HUDEP-2 (cell line): Measurements from ENCODE around the gene GRWD1.
A peak's percentile ranks its signal among the peaks of the same experiment; 100 is the strongest.

Experiments
- DNase-seq, 76 experiments: peaks; one replicate each; lab custom pipeline; 2025; ENCODE audit not compliant: unreplicated experiment in 76 of 76; lab: John Stamatoyannopoulos, UW

Gene GRWD1

DNA sequence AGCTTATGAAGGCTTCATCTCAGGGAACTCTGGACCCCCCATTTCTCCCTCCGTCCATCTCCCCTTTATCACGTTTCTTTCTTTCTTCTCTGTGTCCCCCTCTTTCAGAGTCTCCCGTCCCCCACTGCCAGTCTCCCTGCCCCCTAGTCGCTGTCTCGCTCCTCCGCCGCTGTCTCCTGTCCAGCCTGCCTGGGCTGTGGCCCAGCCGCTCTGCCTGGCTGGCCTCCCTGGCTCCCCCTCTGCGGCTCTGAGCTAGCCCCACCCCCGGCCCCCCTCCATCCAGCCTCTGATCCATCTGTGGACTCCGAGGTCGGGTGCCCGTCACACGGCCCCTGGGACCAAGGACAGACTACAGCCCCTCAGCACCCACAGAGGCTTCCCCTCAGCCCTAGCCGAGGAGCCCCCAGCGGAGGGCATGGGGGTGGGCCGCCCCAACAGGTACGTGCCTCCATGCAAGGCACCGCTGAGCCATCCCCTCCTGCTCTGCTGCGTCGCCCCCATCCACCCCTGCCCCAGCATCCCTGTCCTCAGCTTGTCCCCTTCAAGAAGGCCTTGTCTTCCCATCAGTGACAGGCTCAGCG, 8.5 kb downstream of the GRWD1 start:
- DNase-seq = no peak

GRCh38 chr19:48455171-48455907, 9.6 kb downstream of the GRWD1 start, which contains the start of gene KCNJ14:
TSS of gene KCNJ14 (plus strand) at chr19:48455574. CDS start at chr19:48461725, 6,151 bp downstream.
- DNase-seq = peak in 39 of 76 experiments; percentile 8 to 64 (median 36)

GRCh38 chr19:48455908-48456562, 10.3 kb downstream of the GRWD1 start:
- no peak for DNase-seq

- DNase-seq = no peak
Observed at GRCh38 chr19:48456864-48457263, 11.1 kb downstream of the GRWD1 start.

GRCh38 chr19:48458016-48458415, 12.2 kb downstream of the GRWD1 start:
- no peak for DNase-seq

DNA sequence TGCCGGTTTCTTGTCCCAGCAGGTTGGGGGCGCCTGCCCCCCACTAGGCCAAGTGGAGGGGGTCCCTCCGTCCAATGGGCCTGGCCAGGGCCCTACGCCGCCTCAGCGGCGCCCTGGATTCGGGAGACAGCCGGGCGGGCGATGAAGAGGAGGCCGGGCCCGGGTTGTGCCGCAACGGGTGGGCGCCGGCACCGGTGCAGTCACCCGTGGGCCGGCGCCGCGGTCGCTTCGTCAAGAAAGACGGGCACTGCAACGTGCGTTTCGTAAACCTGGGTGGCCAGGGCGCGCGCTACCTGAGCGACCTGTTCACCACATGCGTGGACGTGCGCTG, 15.8 kb downstream of the GRWD1 start:
- DNase-seq = no peak

GRCh38 chr19:48461982-48462655, 16.3 kb downstream of the GRWD1 start:
- peak in 5 of 76 experiments; percentile 16 to 31 (median 24) for DNase-seq

DNA sequence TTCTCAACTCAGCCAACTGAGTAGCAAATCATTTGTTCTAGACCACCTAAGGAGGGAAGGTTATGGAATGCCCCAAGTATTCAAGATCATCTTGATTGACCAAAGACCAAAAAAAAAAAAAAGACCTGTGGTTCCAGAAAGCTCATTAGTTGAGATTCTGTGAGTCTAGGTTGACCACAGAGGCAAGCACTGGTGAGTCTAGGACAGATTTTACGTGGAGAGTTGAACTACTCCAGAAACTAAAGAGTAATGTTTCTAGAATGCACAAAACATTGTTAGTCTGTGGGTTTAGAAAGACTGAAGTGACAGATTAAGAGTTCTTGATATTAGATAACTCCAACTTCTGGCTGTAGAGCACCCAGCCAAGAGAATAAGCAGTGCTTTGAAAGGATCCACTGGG, 19.4 kb downstream of the GRWD1 start:
- no peak for DNase-seq

DNA sequence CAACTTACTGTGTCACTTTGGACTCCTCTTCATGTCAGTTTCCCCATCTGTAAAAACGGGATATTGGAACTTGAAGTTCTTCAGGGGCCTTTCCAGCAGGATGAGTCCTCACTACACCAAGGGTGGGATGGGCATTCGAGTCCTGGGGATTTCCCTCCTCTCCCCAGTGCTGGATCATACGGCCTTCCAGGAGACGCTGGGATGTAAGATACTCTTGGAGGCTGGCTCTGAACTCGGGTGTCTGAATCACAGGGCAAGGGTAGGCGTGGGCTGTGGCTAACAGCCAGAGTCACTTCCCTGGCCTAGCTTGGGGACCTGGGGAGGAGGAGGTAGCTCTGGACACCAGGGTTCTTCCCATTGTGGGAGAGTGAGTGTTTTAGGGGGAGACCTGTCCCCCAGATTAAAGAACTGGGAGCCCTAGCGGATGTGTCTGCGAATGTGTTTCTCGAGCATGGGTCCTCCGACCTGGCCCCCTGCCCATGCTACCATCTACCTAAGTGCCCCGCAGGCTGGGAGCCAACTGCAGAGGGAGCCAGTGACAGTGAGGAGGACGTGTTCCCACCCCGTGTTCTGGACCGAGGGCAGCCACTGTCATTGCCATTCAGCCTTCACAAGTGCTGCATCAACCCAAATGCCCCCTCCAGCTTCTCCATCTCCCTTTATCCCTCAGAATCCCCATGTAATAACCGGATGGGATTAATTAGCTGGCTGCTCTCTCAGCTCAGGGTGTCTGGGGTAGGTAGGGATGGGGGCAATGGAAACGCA, 21.0 kb downstream of the GRWD1 start:
- peak in 3 of 76 experiments; percentile 16 for DNase-seq

DNA sequence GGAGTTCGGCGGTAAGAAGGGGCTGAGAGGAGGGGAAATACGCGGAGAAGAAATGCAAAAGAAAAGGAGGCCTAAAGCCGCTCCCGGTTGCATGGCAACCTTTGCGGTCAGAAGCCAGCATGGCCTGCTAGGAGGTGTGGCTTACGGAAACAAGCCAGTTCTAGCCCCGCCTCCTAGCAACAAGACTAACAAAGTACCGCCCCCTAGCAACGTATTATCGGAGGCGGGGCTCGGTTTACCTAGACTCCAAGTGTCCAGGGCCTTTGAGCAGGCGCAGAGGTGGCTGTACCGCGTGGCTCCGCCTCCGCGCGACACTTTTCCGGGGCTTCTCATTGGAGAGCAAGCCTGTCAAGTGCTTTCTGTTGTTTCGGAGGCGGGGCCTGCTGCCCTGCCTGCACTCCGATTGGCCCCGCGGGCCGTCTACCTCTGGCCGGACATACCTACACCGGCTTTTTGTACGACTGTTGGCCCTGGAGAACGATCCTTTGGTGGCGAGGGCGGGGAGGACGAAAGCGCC, 23.0 kb downstream of the GRWD1 start:
- peak in 75 of 76 experiments; percentile 92 to 100 (median 100) for DNase-seq

DNA sequence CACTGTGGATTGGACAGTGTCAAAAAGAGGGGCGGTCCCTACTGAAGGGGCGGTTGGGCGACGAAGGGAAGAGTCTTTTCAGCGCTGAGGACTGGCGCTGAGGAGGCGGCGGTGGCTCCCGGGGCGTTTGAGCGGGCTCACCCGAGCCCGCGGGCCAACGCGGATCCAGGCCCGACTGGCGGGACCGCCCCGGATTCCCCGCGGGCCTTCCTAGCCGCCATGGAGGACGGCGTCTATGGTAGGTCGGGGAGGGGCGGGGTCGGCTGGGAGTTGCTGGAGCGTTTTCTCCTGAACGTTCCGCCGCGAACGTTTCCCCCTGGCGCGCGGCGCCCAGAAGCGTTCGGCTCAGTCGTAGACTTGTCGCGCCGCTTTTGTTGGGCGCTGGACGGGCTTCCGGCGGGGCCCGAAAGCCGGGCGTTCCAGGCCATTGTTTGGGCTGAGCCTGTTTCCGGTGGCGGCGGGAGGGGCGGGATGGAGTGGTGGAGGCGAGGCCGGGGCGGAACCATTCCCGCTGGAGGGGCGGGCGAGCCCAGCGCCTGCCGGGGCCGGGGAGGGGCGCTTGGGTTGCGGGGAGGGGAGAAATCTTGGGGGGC, 23.6 kb downstream of the GRWD1 start, which contains the start of gene CYTH2:
Gene CYTH2 (plus strand): TSS at position 81 of the 593 bp plus-strand sequence. CDS start 139 bp downstream, at position 220.
- peak in 74 of 76 experiments; percentile 20 to 93 (median 81) for DNase-seq

GRCh38 chr19:48469934-48470680, 24.3 kb downstream of the GRWD1 start:
- no peak for DNase-seq

DNA sequence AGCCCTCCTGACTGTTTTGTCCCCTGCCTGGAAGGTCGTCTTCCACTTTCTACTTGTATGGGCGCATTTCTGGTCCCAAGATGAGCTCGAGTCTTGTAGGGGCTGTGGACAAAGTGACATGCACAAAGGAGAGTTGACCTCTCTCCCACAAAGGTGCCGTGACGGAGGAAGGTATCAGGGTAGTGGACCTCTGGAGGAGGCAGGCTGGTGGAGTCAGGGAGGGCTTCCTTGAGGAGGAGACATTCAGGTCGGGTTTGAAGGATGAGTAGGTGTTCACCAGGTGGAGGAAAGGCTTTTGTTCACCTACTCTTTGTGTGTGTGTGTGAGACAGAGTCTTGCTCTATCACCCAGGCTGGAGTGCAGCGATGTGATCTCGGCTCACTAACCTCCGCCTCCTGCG, 25.1 kb downstream of the GRWD1 start:
- DNase-seq = no peak

GRCh38 chr19:48471836-48472235, 26.1 kb downstream of the GRWD1 start:
- DNase-seq = no peak

DNA sequence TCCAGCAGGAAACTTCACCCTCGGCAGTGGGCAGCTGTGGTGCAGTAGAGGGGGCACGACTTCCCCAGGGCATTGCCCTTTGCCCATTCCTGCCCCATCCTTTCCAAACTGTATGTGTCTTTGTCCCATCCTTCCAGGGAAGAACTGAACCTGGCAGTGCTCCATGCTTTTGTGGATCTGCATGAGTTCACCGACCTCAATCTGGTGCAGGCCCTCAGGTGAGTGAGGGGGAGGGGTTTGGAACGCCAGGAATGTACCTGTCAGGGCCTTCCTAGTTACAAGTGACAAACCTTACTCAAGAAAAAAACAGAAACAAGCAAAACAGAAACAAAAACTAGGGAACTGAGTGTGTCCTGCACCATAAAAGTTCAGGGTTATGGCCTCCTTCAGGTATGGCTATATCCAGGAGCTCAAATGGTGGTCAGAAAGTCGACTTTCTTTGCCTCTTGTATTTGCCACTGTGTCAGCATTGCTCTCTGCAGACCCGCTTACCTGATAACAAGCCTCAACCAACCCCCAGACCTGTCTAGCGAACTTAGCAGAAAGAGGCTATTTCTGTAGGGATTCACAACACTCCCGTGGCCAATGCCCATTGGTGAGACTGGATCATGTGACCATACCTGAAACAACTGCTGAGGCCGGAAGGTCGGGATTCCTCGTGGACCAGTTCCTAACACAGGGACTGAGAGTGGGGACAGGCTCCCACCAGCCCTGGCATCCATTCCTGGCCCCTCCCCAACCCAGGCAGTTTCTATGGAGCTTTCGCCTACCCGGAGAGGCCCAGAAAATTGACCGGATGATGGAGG, 27.6 kb downstream of the GRWD1 start:
- DNase-seq = no peak

DNA sequence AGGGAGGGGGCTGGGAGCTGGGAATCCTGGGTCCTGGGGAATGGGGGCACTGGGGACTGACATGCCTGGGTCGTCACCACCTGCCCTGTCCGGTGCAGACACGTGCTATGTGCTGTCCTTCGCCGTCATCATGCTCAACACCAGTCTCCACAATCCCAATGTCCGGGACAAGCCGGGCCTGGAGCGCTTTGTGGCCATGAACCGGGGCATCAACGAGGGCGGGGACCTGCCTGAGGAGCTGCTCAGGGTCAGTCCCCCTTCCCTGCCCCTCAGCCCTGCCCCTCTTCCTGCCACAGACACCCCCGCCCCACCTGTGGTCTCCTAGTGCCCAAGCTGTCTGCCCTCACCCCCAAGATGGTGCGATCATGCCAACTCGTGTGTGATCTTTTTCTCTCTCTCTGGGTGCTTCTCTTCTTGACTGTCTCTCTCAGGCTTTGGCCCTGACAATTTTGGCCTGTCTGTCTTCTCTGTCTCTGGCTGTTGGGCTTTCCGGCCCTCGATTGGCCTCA, 28.4 kb downstream of the GRWD1 start:
- no peak for DNase-seq

DNA sequence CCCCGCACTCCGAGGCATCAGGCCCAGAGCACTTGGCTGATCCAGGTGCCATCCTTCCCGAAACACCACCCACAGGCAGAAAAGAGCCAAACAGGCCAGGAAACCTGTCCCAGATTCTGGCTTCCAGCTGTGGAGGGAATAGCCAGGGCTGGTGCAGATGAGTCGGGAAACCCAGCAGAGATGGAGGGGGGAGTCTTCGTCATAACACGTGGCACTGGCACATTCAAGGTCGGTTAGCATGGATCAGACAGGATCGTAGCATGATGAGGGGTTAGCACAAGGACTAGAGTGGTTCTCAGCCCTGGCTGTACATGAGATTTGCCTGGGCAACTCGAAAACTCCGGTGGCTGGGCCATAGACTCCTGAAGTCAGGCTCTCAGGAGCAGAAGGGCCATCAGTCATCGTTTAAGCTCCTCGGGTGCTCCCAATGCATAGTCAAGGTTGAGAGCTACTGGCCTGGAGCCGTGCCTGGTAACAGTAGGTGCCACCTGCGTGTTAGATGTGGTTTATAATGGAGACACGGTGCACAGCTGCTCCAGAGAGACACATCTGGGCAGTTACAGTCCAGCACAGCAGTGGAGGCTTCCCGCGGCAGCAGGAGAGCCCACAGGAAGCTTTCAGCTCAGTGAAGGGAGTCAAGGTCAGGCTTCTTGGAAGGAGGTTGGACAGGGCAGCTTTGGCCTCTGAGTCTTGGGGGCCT, 29.7 kb downstream of the GRWD1 start:
- no peak for DNase-seq

DNA sequence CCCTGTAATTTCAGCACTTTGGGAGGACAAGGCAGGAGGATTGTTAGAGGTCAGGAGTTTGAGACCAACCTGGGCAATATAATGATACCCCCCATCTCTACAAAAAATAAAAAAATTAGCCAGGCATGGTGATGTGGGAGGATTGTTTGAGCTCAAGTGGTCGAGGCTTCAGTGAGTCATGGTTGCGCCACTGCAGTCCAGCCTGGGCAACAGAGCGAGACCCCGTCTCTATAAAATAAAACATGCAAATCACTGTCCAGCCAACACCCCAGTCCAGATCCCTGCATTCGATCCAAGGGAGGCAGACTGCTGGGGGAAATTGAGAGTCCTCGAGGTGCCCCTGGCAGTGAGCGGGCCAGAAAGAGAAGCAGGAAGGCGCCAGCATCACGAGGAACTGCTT, 30.4 kb downstream of the GRWD1 start:
- DNase-seq = no peak
